Right atrium auricular region (tissue), 2 donors: Measurements from ENCODE around the gene HOXD8. TPM values are rescaled to one million over a fixed set of nuclear protein-coding genes. Genes with fewer than 3 reads are reported as not detected.

Experiments
- DNase-seq: peaks from one replicate; pipeline ENCODE4 v3.0.0-alpha.2; 2019; ENCODE audit warnings: low spot score
- H3K27ac ChIP-seq, 2 donors: fragments of 200-600 bp; sonication (generic); 1 replicate in 1 of 2; 2 replicates in 1 of 2; pipeline ENCODE4 v1.5.1; 2016 to 2019
- H3K27me3 ChIP-seq, 2 donors: fragments of 200-600 bp; sonication (generic); one replicate each; pipeline versions ENCODE4 v1.5.1 to v1.6.0; 2017 to 2019
- H3K36me3 ChIP-seq: fragments of 200-600 bp; sonication (generic); one replicate; pipeline ENCODE4 v1.5.1; 2016
- H3K4me1 ChIP-seq, 2 donors: fragments of 200-600 bp; sonication (generic); one replicate each; pipeline versions ENCODE4 v1.5.1 to v1.6.0; 2017 to 2019
- H3K4me3 ChIP-seq, 2 donors: fragments of 200-600 bp; sonication (generic); 1 replicate in 1 of 2; 2 replicates in 1 of 2; pipeline ENCODE4 v1.5.1; 2017 to 2019; ENCODE audit warnings: mild to moderate bottlenecking in 1 of 2, moderate library complexity in 1 of 2
- H3K9me3 ChIP-seq, 2 donors: fragments of 200-600 bp; sonication (generic); one replicate each; pipeline ENCODE4 v1.5.1; 2019
- CTCF ChIP-seq, 2 donors: fragments of 200-600 bp; sonication (generic); IDR thresholded peaks; one replicate each; pipeline ENCODE4 v1.5.1; 2019; ENCODE audit warnings: antibody characterized with exemption in 2 of 2
- total RNA-seq, 2 donors: library from RNA; depleted of rRNA; stranded (reverse); fragments of >200 nt; gene quantifications; one replicate each; pipeline ENCODE4 v1.1.0, GENCODE V29; 2016

HOXD8 gene
- total RNA-seq, 2 donors from 2014 or later, result 0.55 to 1.1 TPM

GRCh38 chr2:176170602-176171305 is 41.2 kb downstream of the HOXD8 start:
- Histone ChIP-seq H3K27ac (no peak overlapping the region), H3K36me3 (no peaks in the 10 kb centered on the region), H3K4me1 (peaks cover 0 to 18% of the 10 kb centered on the region in 2 donors), H3K9me3 (no peaks in the 10 kb centered on the region), H3K27me3 (peaks cover 33 to 39% of the 10 kb centered on the region in 2 donors), H3K4me3 (no peak overlapping the region)
- no peak for TF ChIP-seq CTCF (IDR thresholded peaks at IDR 0.05)
- no peak for DNase-seq

- Histone ChIP-seq H3K36me3 (no peaks in the 10 kb centered on the region), H3K27me3 (peaks cover 38 to 39% of the 10 kb centered on the region in 2 donors), H3K9me3 (no peaks in the 10 kb centered on the region), H3K4me3 (no peak overlapping the region), H3K4me1 (peaks cover 0 to 18% of the 10 kb centered on the region in 2 donors), H3K27ac (no peak overlapping the region)
- DNase-seq, result no peak
- no peak for TF ChIP-seq CTCF (IDR thresholded peaks at IDR 0.05)
These were observed 42.0 kb downstream of the HOXD8 start for GRCh38 chr2:176171351-176172006.

GRCh38 chr2:176172007-176172894 is 42.7 kb downstream of the HOXD8 start:
- DNase-seq, result no peak
- Histone ChIP-seq H3K27ac (no peak overlapping the region), H3K27me3 (peaks cover 39 to 40% of the 10 kb centered on the region in 2 donors), H3K4me3 (no peak overlapping the region), H3K4me1 (peaks cover 0 to 18% of the 10 kb centered on the region in 2 donors), H3K9me3 (no peaks in the 10 kb centered on the region), H3K36me3 (no peaks in the 10 kb centered on the region)
- TF ChIP-seq CTCF (IDR thresholded peaks at IDR 0.05), result no peak

GRCh38 chr2:176172895-176173566 is 43.5 kb downstream of the HOXD8 start:
- no peak for TF ChIP-seq CTCF (IDR thresholded peaks at IDR 0.05)
- Histone ChIP-seq H3K27me3 (peaks cover 39 to 43% of the 10 kb centered on the region in 2 donors), H3K9me3 (no peaks in the 10 kb centered on the region), H3K36me3 (no peaks in the 10 kb centered on the region), H3K27ac (no peak overlapping the region), H3K4me3 (no peak overlapping the region), H3K4me1 (peaks cover 0 to 23% of the 10 kb centered on the region in 2 donors)
- DNase-seq, result no peak

GRCh38 chr2:176173567-176174381 is 44.3 kb downstream of the HOXD8 start:
- H3K27me3 ChIP-seq, result peaks cover 45 to 50% of the 10 kb centered on the region in 2 donors
- no peaks in the 10 kb centered on the region for H3K9me3 ChIP-seq

More at GRCh38 chr2:176173567-176174381, 44.3 kb downstream of the HOXD8 start:
- no peak for DNase-seq
- TF ChIP-seq CTCF (IDR thresholded peaks at IDR 0.05), result no peak
- H3K27ac ChIP-seq, result no peak overlapping the region
- no peaks in the 10 kb centered on the region for H3K36me3 ChIP-seq
- no peak overlapping the region for H3K4me3 ChIP-seq
- H3K4me1 ChIP-seq, result peaks cover 0 to 25% of the 10 kb centered on the region in 2 donors
